GM19372 (cell line): ENCODE data around the gene ASH1L.
"Not testable (repeated sequence)": the region's sequence is repeated elsewhere in the genome, so short reads cannot be mapped to it uniquely, and the experiment has no call there.

Experiments
- ATAC-seq: cut with Tn5 transposase; IDR thresholded peaks from one replicate; pipeline ENCODE4 v1.9.1; 2021; ENCODE audit warnings: mild to moderate bottlenecking, low read depth, moderate library complexity; ENCODE audit not compliant: unreplicated experiment

The ASH1L gene

GRCh38 chr1:155504207-155504606 is 58.4 kb downstream of the ASH1L start:
- ATAC-seq: no peak

- no peak for ATAC-seq
Measured at GRCh38 chr1:155499953-155500639, 62.5 kb downstream of the ASH1L start.

- no peak for ATAC-seq
Measured at GRCh38 chr1:155499263-155499662, 63.3 kb downstream of the ASH1L start.

- ATAC-seq: not testable (repeated sequence)
Measured at GRCh38 chr1:155493595-155493994, 69.0 kb downstream of the ASH1L start.

- ATAC-seq: not testable (repeated sequence)
Measured at GRCh38 chr1:155488419-155488818, 74.2 kb downstream of the ASH1L start.

- ATAC-seq: no peak
Measured at GRCh38 chr1:155487541-155487940, 75.1 kb downstream of the ASH1L start.

GRCh38 chr1:155486952-155487351 is 75.7 kb downstream of the ASH1L start:
- ATAC-seq: not testable (repeated sequence)

- ATAC-seq: no peak
Measured at GRCh38 chr1:155485945-155486344, 76.7 kb downstream of the ASH1L start.

GRCh38 chr1:155485222-155485621 is 77.4 kb downstream of the ASH1L start:
- ATAC-seq: no peak

- no peak for ATAC-seq
Measured at GRCh38 chr1:155481741-155482241, 80.8 kb downstream of the ASH1L start.

- ATAC-seq: no peak
Measured at GRCh38 chr1:155479205-155479604, 83.4 kb downstream of the ASH1L start.

GRCh38 chr1:155478270-155478852 is 84.2 kb downstream of the ASH1L start:
- ATAC-seq: no peak

GRCh38 chr1:155474146-155474545 is 88.5 kb downstream of the ASH1L start:
- ATAC-seq: no peak

GRCh38 chr1:155473151-155473821 is 89.3 kb downstream of the ASH1L start:
- ATAC-seq: no peak

- no peak for ATAC-seq
Measured at GRCh38 chr1:155472491-155473083, 90.0 kb downstream of the ASH1L start.

- no peak for ATAC-seq
Measured at GRCh38 chr1:155471891-155472290, 90.7 kb downstream of the ASH1L start.

- no peak for ATAC-seq
Measured at GRCh38 chr1:155471026-155471425, 91.6 kb downstream of the ASH1L start.

- ATAC-seq: no peak
Measured at GRCh38 chr1:155466996-155467395, 95.6 kb downstream of the ASH1L start.

- no peak for ATAC-seq
Measured at GRCh38 chr1:155466617-155466972, 96.0 kb downstream of the ASH1L start.

GRCh38 chr1:155463865-155464650 is 98.5 kb downstream of the ASH1L start:
- no peak for ATAC-seq

- ATAC-seq: no peak
Measured at GRCh38 chr1:155458111-155458510, 104.5 kb downstream of the ASH1L start.
